ENCODE data around the gene DNM3. TPM values are rescaled to one million over a fixed set of nuclear protein-coding genes. Genes with fewer than 3 reads are reported as not detected.

Gene DNM3
- total RNA-seq, 4 donors from 2014 or later = 2.7 to 4.5 (median 4.0) TPM

GRCh38 chr1:171965777-171966176 lies 124.5 kb downstream of the DNM3 start:
- intact Hi-C loops (cut with DNase I; ENCODE audit: low total_unique reads) = no loop called here
- no peak for DNase-seq (ENCODE audit: low spot score in 2 of 2)
- WGBS, 2 donors = 82 to 92% methylated on average over 2 of the region's 2 CpGs
- no peak for TF ChIP-seq CTCF (IDR thresholded peaks at IDR 0.05)
- TF ChIP-seq POLR2A (IDR thresholded peaks at IDR 0.05) = no peak
- H3K4me3 ChIP-seq (ENCODE audit: low read depth, poor library complexity, severe bottlenecking) = no peak overlapping the region

GRCh38 chr1:171966426-171967220 lies 125.3 kb downstream of the DNM3 start:
- intact Hi-C loops (cut with DNase I; ENCODE audit: low total_unique reads) = no loop called here
- DNase-seq (ENCODE audit: low spot score in 2 of 2) = no peak
- TF ChIP-seq CTCF (IDR thresholded peaks at IDR 0.05) (no peak), POLR2A (IDR thresholded peaks at IDR 0.05) (no peak)
- 56 to 59% methylated on average over 3 of the region's 3 CpGs for WGBS, 2 donors
- no peak overlapping the region for H3K4me3 ChIP-seq (ENCODE audit: low read depth, poor library complexity, severe bottlenecking)

GRCh38 chr1:171969226-171969625 lies 127.9 kb downstream of the DNM3 start:
- TF ChIP-seq CTCF (IDR thresholded peaks at IDR 0.05) (no peak), POLR2A (IDR thresholded peaks at IDR 0.05) (no peak)
- 27 to 64% methylated on average over 2 of the region's 2 CpGs for WGBS, 2 donors
- DNase-seq (ENCODE audit: low spot score in 2 of 2) = no peak
- intact Hi-C loops (cut with DNase I; ENCODE audit: low total_unique reads) = no loop called here
- H3K4me3 ChIP-seq (ENCODE audit: low read depth, poor library complexity, severe bottlenecking) = no peak overlapping the region

GRCh38 chr1:171969813-171970212 lies 128.5 kb downstream of the DNM3 start:
- 56 to 74% methylated on average over 3 of the region's 3 CpGs for WGBS, 2 donors
- intact Hi-C loops (cut with DNase I; ENCODE audit: low total_unique reads) = loop anchor here (10.0 kb wide), 1 partner anchor 335 kb away; no protein-coding TSS in a partner anchor
- H3K4me3 ChIP-seq (ENCODE audit: low read depth, poor library complexity, severe bottlenecking) = no peak overlapping the region
- TF ChIP-seq POLR2A (IDR thresholded peaks at IDR 0.05) (no peak), CTCF (IDR thresholded peaks at IDR 0.05) (no peak)
- DNase-seq (ENCODE audit: low spot score in 2 of 2) = no peak

GRCh38 chr1:171972846-171973245 lies 131.5 kb downstream of the DNM3 start:
- 90 to 92% methylated on average over 3 of the region's 3 CpGs for WGBS, 2 donors
- intact Hi-C loops (cut with DNase I; ENCODE audit: low total_unique reads) = loop anchor here (10.0 kb wide), 1 partner anchor 338 kb away; no protein-coding TSS in a partner anchor
- H3K4me3 ChIP-seq (ENCODE audit: low read depth, poor library complexity, severe bottlenecking) = no peak overlapping the region
- DNase-seq (ENCODE audit: low spot score in 2 of 2) = no peak
- no peak for TF ChIP-seq CTCF (IDR thresholded peaks at IDR 0.05)
- no peak for TF ChIP-seq POLR2A (IDR thresholded peaks at IDR 0.05)

Measured in lower leg skin (tissue), 4 donors.